ENCODE measurements around the gene SLC51A. TPM values are rescaled to one million over a fixed set of nuclear protein-coding genes. Genes with fewer than 3 reads are reported as not detected.
"Not testable (repeated sequence)": the region's sequence is repeated elsewhere in the genome, so short reads cannot be mapped to it uniquely, and the experiment has no call there.

SLC51A gene
- total RNA-seq, 2 experiments from 2014 or later: not detected

DNA sequence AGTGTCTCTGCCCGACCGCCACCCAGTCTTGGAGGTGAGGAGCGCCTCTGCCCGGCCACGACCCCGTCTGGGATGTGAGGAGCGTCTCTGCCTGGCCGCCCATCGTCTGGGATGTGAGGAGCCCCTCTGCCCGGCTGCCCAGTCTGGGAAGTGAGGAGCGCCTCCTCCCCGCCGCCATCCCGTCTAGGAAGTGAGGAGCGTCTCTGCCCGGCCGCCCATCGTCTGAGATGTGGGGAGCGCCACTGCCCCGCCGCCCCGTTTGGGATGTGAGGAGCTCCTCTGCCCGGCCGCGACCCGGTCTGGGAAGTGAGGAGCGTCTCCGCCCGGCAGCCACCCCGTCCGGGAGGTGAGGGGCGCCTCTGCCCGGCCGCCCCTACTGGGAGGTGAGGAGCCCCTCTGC is 27.8 kb downstream of the SLC51A start:
- H3K4me1 Mint-ChIP-seq: peaks cover 10% of the 10 kb centered on the region
- peaks cover 43% of the 10 kb centered on the region for H3K36me3 Mint-ChIP-seq
- H3K27ac Mint-ChIP-seq; H3K4me3 Mint-ChIP-seq; ATAC-seq; H3K27me3 Mint-ChIP-seq; DNase-seq; H3K9me3 Mint-ChIP-seq (ENCODE audit: low read depth); CTCF ChIA-PET: not testable (repeated sequence)

GRCh38 chr3:196246612-196247308 is 30.4 kb downstream of the SLC51A start:
- CTCF ChIA-PET: interaction anchor here (1.6 kb wide), 1 partner anchor 276 kb away, joined by 5 read pairs; no protein-coding TSS in a partner anchor
- DNase-seq: no peak

GRCh38 chr3:196251918-196252317 is 35.6 kb downstream of the SLC51A start:
- ATAC-seq (no peak), DNase-seq (no peak)
- Mint-ChIP-seq H3K36me3 (peaks cover 35% of the 10 kb centered on the region), H3K9me3 (ENCODE audit: low read depth) (no peaks in the 10 kb centered on the region), H3K4me3 (no peak overlapping the region), H3K4me1 (peaks cover 10% of the 10 kb centered on the region), H3K27ac (no peak overlapping the region), H3K27me3 (no peaks in the 10 kb centered on the region)
- CTCF ChIA-PET: interaction anchor here (0.7 to 1.5 kb wide), 4 partner anchors 17 to 261 kb away, joined by 3 to 6 read pairs (median 4); no protein-coding TSS in a partner anchor

More at GRCh38 chr3:196246612-196247308, 30.4 kb downstream of the SLC51A start:
- peaks cover 37% of the 10 kb centered on the region for H3K36me3 Mint-ChIP-seq
- no peak overlapping the region for H3K4me3 Mint-ChIP-seq
- ATAC-seq: no peak
- H3K4me1 Mint-ChIP-seq: peaks cover 10% of the 10 kb centered on the region
- H3K9me3 Mint-ChIP-seq (ENCODE audit: low read depth): no peaks in the 10 kb centered on the region
- H3K27ac Mint-ChIP-seq: no peak overlapping the region
- H3K27me3 Mint-ChIP-seq: no peaks in the 10 kb centered on the region

DNA sequence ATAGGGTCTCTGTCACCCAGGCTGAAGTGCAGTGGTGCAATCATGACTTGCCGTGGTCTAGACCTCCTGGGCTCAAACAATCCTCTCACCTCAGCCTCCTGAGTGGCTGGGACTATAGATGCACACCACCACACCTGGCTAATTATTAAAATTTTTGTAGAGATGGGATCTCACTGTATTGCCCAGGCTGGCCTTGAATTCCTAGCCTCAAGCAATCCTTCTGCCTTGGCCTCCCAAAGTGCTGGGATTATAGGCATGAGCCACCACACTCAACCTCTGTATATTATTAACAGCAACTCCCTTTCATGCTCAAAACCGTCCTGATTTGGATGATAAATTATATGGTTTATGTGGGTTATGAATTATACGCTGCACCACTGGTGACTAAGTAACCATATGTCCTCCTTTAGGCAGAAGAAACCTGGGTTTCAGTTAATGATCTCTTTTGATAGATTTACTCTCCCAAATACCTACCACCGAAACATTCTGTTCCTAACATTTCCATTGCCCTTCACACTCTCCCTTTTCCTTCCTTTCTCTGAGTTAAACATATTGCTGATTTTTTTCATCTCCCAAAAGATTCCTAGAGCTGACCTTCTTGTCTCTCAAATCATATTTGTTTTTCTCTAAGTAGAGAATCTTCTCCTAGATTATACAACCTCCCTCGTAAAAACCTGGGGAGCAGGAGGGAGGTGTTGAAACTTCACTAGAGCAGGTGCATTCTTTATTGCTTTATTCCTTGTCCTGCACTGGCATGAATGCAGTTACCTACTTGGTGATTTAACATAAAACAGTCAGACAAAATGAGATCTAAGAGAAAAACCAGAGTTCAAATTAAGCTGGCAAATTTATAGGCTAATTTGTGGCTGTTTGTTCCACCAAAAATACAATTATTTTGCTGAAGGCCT is 38.3 kb downstream of the SLC51A start:
- CTCF ChIA-PET: interaction anchor here (0.6 to 1.9 kb wide), 13 partner anchors 7 to 268 kb away, joined by 3 to 13 read pairs (median 5); no protein-coding TSS in a partner anchor
- Mint-ChIP-seq H3K36me3 (peaks cover 27% of the 10 kb centered on the region), H3K27me3 (no peaks in the 10 kb centered on the region), H3K4me1 (peaks cover 6% of the 10 kb centered on the region), H3K4me3 (no peak overlapping the region), H3K9me3 (ENCODE audit: low read depth) (no peaks in the 10 kb centered on the region), H3K27ac (peak overlapping the region; percentile 7)
- ATAC-seq (no peak), DNase-seq (no peak)

GRCh38 chr3:196255776-196256175 is 39.4 kb downstream of the SLC51A start:
- Mint-ChIP-seq H3K4me3 (no peak overlapping the region), H3K27ac (no peak overlapping the region), H3K27me3 (no peaks in the 10 kb centered on the region), H3K36me3 (peaks cover 28% of the 10 kb centered on the region), H3K9me3 (ENCODE audit: low read depth) (no peaks in the 10 kb centered on the region), H3K4me1 (peaks cover 6% of the 10 kb centered on the region)
- ATAC-seq (no peak), DNase-seq (no peak)
- CTCF ChIA-PET: interaction anchor here (1.0 to 1.9 kb wide), 4 partner anchors 10 to 267 kb away, joined by 3 to 5 read pairs (median 4); no protein-coding TSS in a partner anchor

DNA sequence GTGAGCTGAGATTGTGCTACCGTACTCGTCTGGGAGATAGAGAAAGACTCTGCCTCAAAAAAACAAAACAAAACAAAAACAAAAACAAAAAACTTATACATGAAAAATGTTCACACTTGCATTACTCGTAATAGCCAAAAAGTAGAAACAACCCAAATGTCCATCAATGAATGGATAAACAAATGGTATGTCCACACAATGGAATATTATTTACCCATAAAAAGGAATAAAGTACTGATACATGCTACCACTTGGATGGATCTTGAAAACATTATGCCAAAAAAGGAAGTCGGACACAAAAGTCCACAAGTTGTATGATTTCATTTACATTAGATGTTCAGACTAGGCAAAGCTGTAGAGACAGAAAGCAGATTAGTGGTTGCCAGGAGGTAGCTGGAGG is 44.5 kb downstream of the SLC51A start:
- no peak for DNase-seq
- Mint-ChIP-seq H3K4me3 (no peak overlapping the region), H3K27ac (no peak overlapping the region), H3K4me1 (peaks cover 3% of the 10 kb centered on the region), H3K36me3 (peaks cover 34% of the 10 kb centered on the region), H3K9me3 (ENCODE audit: low read depth) (no peaks in the 10 kb centered on the region), H3K27me3 (no peaks in the 10 kb centered on the region)
- CTCF ChIA-PET: interaction anchor here (1.5 kb wide), 1 partner anchor 268 kb away, joined by 4 read pairs; no protein-coding TSS in a partner anchor
- ATAC-seq: no peak

GRCh38 chr3:196263819-196264218 is 47.5 kb downstream of the SLC51A start:
- Mint-ChIP-seq H3K9me3 (ENCODE audit: low read depth) (no peaks in the 10 kb centered on the region), H3K27me3 (no peaks in the 10 kb centered on the region), H3K27ac (no peak overlapping the region), H3K36me3 (peaks cover 37% of the 10 kb centered on the region), H3K4me3 (no peak overlapping the region), H3K4me1 (peaks cover 10% of the 10 kb centered on the region)
- DNase-seq: no peak
- CTCF ChIA-PET: interaction anchor here (3.5 kb wide), 1 partner anchor 10 kb away, joined by 13 read pairs; no protein-coding TSS in a partner anchor
- ATAC-seq: no peak

DNA sequence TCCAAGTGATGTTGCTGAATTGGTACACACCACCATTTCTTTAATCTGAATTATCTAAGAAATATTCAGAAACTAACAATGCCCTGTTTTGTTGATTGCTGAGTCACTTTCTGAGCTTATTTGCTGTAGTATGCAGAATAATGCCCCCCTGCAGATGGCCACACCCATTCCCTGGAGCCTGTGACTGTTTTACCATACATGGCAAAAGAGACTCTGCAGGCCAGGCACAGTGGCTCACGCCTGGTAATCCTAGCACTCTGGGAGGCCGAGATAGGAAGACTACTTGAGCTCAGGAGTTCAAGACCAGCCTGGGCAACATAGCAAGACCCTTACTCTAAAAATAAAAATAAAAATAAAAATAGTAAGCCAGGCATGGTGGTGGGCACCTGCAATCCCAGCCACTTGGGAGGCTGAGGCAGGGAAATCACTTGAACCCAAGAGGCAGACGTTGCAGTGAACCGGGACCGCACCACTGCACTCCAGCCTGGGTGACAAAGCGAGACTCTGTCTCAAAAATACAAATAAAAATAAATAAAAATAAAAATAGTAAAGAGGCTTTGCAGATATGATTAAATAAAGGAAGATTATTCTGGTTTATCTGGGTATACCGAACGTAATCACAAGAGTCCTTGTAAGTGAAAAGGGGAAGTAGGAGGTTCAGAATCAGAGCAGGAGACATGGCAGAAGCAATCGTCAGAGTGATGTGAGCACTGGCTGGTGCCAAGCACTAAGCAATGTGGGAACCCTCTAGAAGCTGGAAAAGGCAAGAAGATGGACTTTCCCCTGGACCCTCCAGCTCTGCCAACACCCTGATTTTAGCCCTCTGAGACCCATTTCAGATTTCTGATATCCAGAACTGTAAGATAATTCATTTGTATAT is 52.2 kb downstream of the SLC51A start:
- Mint-ChIP-seq H3K36me3 (peaks cover 43% of the 10 kb centered on the region), H3K4me1 (peaks cover 32% of the 10 kb centered on the region), H3K27ac (peak overlapping the region; percentile 67), H3K4me3 (no peak overlapping the region), H3K9me3 (ENCODE audit: low read depth) (no peaks in the 10 kb centered on the region), H3K27me3 (no peaks in the 10 kb centered on the region)
- no peak for ATAC-seq
- DNase-seq: no peak
- CTCF ChIA-PET: interaction anchor here (0.5 to 1.7 kb wide), 4 partner anchors 16 to 275 kb away, joined by 3 to 6 read pairs (median 3); no protein-coding TSS in a partner anchor

GRCh38 chr3:196270499-196270898 is 54.2 kb downstream of the SLC51A start:
- DNase-seq (no peak), ATAC-seq (no peak)
- peaks cover 50% of the 10 kb centered on the region for H3K4me1 Mint-ChIP-seq
- H3K36me3 Mint-ChIP-seq: peaks cover 41% of the 10 kb centered on the region
- CTCF ChIA-PET: no interaction called here
- H3K27me3 Mint-ChIP-seq: no peaks in the 10 kb centered on the region
- no peaks in the 10 kb centered on the region for H3K9me3 Mint-ChIP-seq (ENCODE audit: low read depth)
- H3K27ac Mint-ChIP-seq: peak overlapping the region; percentile 13
- H3K4me3 Mint-ChIP-seq: no peak overlapping the region

DNA sequence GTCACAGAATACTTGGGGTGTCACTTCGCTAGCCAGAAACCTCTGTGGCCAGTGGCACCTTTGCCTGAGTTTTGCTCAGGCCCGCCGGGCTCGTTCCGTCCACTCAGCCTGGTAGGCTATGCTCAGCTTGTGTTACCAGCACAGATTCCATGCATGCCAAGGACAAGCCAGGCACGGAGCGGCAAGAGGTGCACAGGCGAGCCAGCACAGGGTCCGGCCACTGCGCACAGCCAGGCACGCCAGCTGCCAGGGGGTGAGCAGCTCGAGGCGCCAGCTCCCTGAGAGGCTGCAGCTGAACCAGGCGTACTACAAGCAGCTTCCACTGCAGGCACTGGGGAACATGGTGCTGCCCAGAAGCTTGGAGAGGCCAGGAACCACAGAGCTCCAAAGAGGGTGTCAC is 56.5 kb downstream of the SLC51A start:
- H3K27me3 Mint-ChIP-seq: no peaks in the 10 kb centered on the region
- H3K4me1 Mint-ChIP-seq: peaks cover 55% of the 10 kb centered on the region
- peaks cover 44% of the 10 kb centered on the region for H3K36me3 Mint-ChIP-seq
- CTCF ChIA-PET: interaction anchor here (0.9 to 1.4 kb wide), 2 partner anchors 45 kb away, joined by 3 to 4 read pairs; partner anchors contain the start of gene DYNLT2B
- H3K27ac Mint-ChIP-seq: peak overlapping the region; percentile 90
- no peak for ATAC-seq
- DNase-seq: no peak
- H3K9me3 Mint-ChIP-seq (ENCODE audit: low read depth): no peaks in the 10 kb centered on the region
- no peak overlapping the region for H3K4me3 Mint-ChIP-seq

- H3K27ac Mint-ChIP-seq: peak overlapping the region; percentile 90
- peak overlapping the region; percentile 69 for H3K4me3 Mint-ChIP-seq
- peak; percentile 47 for DNase-seq
- H3K4me1 Mint-ChIP-seq: peaks cover 59% of the 10 kb centered on the region
- H3K27me3 Mint-ChIP-seq: no peaks in the 10 kb centered on the region
- no peak for ATAC-seq
- CTCF ChIA-PET: interaction anchor here (0.9 to 2.0 kb wide), 2 partner anchors 11 to 44 kb away, joined by 3 to 8 read pairs; partner anchors contain the start of gene DYNLT2B
- H3K9me3 Mint-ChIP-seq (ENCODE audit: low read depth): no peaks in the 10 kb centered on the region
- H3K36me3 Mint-ChIP-seq: peaks cover 46% of the 10 kb centered on the region
These were observed 57.3 kb downstream of the SLC51A start for GRCh38 chr3:196273655-196274054.

- H3K4me1 Mint-ChIP-seq: peaks cover 60% of the 10 kb centered on the region
These were observed 58.3 kb downstream of the SLC51A start for GRCh38 chr3:196274585-196274984.

More at GRCh38 chr3:196274585-196274984, 58.3 kb downstream of the SLC51A start:
- CTCF ChIA-PET: interaction anchor here (1.5 to 2.0 kb wide), 2 partner anchors 10 to 15 kb away, joined by 3 to 8 read pairs; no protein-coding TSS in a partner anchor
- H3K27ac Mint-ChIP-seq: peak overlapping the region; percentile 90
- H3K36me3 Mint-ChIP-seq: peaks cover 42% of the 10 kb centered on the region
- DNase-seq (peak; percentile 88), ATAC-seq (peak; percentile 94)
- H3K9me3 Mint-ChIP-seq (ENCODE audit: low read depth): no peaks in the 10 kb centered on the region
- H3K27me3 Mint-ChIP-seq: no peaks in the 10 kb centered on the region
- H3K4me3 Mint-ChIP-seq: peak overlapping the region; percentile 69
